GM12865 (cell line): Measurements from ENCODE around the gene EMP1.

Source experiments
- DNase-seq: peaks from one replicate; pipeline ENCODE4 v3.0.0; 2010; ENCODE audit warnings: low read depth
- H3K4me3 ChIP-seq: 2 replicates; pipeline ENCODE4 v1.5.1; 2011; ENCODE audit warnings: mild to moderate bottlenecking, low read depth, low read length, control low read depth
- TF ChIP-seq, protein P1 (sequence below): IDR thresholded peaks from 2 replicates; pipeline ENCODE4 v1.5.1; 2011; ENCODE audit warnings: low read length, control low read depth, low read depth, inconsistent platforms; ENCODE audit not compliant: insufficient read depth; ENCODE audit errors: missing control alignments

EMP1 gene

DNA sequence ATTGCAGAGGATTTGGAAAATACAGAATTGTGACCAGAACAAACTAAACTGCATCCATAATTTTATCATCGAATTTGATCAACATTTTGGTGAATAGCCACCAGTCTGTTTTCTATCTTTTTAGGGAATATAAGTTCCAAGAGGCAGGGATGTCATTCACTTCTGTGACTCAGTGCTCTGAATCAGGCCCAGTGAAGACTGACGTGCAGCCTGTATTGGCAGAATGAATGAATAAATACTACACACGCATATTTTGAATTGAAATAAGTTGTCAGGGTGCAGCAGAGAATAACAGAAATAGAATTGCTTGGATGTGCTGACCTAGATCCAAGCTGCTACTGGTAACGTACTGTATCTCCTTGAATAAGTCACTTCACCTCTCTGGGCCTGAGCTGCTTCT, 1.3 kb upstream of the EMP1 start:
- no peak overlapping the region for H3K4me3 ChIP-seq
- no peak for DNase-seq
- TF ChIP-seq, protein P1, sequence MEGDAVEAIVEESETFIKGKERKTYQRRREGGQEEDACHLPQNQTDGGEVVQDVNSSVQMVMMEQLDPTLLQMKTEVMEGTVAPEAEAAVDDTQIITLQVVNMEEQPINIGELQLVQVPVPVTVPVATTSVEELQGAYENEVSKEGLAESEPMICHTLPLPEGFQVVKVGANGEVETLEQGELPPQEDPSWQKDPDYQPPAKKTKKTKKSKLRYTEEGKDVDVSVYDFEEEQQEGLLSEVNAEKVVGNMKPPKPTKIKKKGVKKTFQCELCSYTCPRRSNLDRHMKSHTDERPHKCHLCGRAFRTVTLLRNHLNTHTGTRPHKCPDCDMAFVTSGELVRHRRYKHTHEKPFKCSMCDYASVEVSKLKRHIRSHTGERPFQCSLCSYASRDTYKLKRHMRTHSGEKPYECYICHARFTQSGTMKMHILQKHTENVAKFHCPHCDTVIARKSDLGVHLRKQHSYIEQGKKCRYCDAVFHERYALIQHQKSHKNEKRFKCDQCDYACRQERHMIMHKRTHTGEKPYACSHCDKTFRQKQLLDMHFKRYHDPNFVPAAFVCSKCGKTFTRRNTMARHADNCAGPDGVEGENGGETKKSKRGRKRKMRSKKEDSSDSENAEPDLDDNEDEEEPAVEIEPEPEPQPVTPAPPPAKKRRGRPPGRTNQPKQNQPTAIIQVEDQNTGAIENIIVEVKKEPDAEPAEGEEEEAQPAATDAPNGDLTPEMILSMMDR: no peak

DNA sequence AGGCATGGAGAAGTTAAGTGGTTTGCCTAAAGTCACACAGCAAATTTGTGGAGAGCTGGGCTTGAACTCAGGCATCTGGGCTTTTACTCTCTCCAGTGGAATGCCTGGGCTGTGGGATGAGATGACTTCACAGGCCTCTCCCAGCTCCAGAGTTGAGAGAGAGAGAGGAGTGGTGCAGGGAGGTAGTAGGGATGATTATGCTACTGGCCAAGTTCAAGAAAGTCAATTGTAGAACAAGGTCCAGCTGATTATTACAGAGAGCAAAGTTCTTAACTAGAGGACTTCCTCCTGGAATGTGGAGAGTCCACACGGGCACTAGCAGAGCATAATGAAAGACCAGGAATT, 769 bp upstream of the EMP1 start:
- no peak overlapping the region for H3K4me3 ChIP-seq
- TF ChIP-seq, protein P1: no peak
- DNase-seq: no peak

DNA sequence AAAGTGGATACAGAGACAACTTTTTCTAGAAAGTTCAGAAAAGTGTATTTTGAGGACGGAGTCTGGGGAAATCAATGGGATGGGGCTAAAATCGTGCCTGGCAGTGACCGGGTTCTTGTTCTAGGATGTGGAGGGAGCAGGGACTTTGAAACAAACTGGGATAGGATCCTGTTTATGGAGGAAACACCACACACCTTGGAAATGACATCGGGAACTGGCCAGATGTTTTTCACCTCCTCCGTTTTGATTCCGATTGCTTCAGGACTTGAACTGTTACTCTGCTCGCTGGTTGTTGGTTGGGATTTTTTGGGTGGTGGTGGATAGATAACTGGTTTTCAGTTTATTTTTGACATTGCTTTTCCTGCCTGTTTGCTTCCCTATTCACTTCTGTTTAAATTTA, 506 bp downstream of the EMP1 start:
- no peak for DNase-seq
- no peak overlapping the region for H3K4me3 ChIP-seq
- TF ChIP-seq, protein P1: no peak

DNA sequence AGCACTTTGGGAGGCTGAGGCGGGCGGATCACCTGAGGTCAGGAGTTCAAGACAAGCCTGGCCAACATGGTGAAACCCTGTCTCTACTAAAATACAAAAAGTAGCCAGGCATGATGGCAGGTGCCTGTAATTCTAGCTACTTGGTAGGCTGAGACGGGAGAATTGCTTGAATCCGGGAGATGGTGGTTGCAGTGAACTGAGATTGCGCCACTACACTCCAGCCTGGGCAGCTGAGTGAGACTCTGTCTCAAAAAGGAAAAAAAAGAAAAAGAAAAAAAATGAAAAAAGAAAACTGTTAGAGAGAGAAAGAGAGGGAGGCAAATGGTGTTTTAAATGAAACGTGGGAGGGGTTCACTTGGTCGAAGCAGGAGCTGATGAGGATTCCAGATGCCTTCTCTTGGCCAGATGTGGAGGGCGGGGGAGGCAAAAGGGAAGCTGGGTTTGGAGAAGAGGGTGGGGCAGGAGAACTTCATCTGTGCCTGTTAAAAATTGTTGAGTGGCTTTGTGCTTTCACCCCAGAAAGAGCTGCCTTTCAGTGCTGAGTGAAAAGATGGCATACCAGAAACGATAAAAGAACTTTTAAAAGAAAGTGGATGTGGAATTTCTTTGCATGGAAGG, 1.1 kb downstream of the EMP1 start:
- no peak for DNase-seq
- H3K4me3 ChIP-seq: no peak overlapping the region
- TF ChIP-seq, protein P1: no peak

DNA sequence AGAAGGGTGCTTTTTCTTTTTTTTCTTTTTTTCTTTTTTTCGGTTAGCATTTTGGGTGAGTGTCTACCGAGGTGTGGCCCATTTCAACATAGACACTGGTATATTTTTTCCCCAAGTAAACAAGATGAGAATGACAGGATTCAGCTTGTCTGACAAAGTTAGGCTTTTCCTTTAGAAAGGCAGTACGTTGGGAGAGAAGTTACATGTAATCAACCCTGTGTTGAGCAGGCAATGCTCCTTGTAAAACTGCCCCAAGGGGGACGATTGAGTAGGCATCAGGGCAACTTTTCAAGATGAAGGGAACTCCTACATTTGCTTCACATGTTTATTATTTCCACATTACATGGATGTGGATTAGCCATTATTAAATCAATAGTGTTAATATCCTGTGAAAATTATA, 1.7 kb downstream of the EMP1 start:
- no peak for DNase-seq
- H3K4me3 ChIP-seq: no peak overlapping the region
- TF ChIP-seq, protein P1: no peak

DNA sequence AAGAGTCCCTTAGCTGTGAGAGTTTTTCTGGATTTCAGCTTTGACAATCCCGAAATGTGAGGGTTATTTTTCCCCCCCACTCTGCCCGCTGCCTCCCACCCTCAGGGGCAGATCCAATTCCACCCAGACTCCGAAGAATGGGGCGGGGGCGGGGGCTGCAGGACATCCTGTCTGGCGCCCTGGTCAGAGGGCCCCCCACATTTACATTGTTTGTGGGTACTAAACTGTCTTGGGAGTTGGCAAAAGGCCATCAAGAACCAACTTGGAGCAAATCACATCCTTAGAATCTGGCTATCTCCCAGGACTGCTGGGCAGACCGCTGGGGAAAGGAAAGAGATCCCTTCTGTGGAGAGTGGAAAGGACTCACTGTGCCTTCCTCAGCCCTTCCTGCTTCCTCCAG, 2.4 kb downstream of the EMP1 start:
- TF ChIP-seq, protein P1: no peak
- DNase-seq: no peak
- no peak overlapping the region for H3K4me3 ChIP-seq

DNA sequence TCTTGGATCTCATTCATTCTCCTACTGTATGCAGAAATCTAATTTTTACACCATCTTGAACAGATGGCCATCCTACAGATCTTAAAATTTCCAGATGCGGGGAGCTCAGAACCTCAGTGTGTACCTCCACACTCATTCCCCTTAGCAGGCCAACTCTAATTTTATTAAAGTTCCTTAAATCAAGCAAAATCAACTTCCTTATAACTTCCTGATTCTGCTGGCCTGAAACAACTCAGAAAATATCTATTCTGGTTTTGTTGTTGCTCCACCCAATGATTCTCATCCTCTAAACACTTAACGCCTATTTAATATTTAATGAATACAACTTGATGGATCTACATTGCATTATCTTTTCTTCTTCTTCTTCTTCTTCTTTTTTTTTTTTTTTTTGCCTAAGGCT, 3.1 kb downstream of the EMP1 start:
- TF ChIP-seq, protein P1: no peak
- H3K4me3 ChIP-seq: no peak overlapping the region
- DNase-seq: no peak
